HG03469 (cell line): Measurements from ENCODE around the gene USP6NL.

Experiments used
- ATAC-seq: cut with Tn5 transposase; IDR thresholded peaks from one replicate; pipeline ENCODE4 v1.9.1; 2021; ENCODE audit warnings: mild to moderate bottlenecking, moderate library complexity, moderate number of reproducible peaks; ENCODE audit not compliant: unreplicated experiment

Gene USP6NL

DNA sequence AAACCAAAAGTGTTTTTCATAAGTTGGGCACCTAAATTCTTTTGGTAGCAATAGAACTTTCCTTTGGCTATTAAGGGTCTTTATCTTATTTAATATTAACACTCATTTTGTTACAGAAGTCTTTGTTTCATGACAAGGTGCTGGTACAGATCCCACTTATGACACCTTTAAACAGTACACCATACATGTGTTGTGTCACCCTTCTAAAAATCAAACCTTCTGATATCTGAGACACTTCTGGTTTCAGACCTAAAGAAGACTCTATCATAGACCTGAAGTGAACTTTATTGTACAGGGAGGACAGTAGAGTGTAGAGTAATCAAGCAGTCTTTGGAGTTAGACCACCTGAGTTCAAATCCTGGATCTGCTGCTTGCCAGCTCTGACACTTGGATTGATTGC is 5.8 kb upstream of the USP6NL start:
- ATAC-seq = no peak

DNA sequence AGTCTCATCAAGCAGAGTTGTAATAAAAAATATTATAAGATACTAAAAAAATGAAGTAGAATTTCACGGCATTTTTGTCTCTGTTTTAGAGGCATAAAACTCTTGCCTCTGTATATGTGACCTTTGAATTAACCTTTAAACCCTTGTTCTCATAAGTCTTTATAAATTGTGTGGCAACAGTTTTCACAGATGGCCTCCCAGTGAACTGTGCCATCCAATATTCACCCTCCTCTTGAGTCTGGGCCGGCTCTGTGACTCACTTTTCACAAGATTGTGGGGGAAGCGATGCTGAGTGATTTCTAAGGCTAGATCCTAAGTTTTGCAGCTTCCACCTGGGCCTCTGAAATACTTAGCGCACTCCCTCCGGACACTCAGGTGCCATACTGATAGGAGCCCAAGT is 4.6 kb upstream of the USP6NL start:
- ATAC-seq = no peak

GRCh38 chr10:11615396-11615795 is 3.9 kb upstream of the USP6NL start:
- no peak for ATAC-seq

- no peak for ATAC-seq
Measured at GRCh38 chr10:11612021-11613001, 861 bp upstream of the USP6NL start.

GRCh38 chr10:11610826-11611247 is 613 bp downstream of the USP6NL start:
- no peak for ATAC-seq

GRCh38 chr10:11610166-11610825 is 1.2 kb downstream of the USP6NL start:
- ATAC-seq = no peak

- no peak for ATAC-seq
Measured at GRCh38 chr10:11609492-11610093, 1.9 kb downstream of the USP6NL start.

- no peak for ATAC-seq
Measured at GRCh38 chr10:11609052-11609451, 2.4 kb downstream of the USP6NL start.

DNA sequence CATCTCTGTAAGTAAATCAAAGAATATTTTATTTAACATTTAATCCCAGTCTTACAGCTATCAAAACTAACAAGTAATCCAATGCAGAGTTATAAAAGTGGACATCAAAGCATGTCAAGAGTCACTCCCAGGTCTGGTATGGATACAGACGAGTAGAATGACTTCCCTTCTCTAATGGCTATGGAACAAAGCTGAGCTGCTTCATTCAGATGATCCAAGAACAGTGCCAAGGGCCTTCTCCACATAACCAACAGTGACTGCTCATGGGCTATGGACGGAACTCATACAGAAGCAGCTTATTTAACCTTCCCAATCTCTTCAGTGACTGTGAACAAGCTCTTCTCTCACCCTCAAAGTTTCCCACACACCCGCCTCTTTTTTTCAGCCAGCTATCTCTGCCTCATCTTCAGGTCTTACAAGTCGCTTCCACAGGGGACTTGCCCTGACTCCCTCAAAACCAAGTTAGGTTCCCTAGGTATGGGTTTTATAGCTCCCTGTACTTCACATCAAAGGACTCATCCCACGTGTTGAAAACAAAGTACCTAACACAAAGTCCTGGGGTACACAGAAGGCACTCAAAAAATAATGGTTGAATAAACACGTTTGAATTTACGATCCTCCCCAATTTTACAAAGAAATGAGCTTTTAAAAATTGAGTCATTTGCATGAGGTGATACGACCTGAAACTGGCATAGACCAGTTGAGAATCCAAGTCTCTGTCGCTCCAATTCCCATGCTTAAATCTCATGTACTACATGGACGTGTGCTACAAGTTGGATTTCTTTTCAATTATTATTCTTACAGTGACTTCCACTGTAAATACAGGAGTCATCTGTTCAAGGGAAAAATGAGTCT is 3.1 kb downstream of the USP6NL start:
- ATAC-seq = no peak

DNA sequence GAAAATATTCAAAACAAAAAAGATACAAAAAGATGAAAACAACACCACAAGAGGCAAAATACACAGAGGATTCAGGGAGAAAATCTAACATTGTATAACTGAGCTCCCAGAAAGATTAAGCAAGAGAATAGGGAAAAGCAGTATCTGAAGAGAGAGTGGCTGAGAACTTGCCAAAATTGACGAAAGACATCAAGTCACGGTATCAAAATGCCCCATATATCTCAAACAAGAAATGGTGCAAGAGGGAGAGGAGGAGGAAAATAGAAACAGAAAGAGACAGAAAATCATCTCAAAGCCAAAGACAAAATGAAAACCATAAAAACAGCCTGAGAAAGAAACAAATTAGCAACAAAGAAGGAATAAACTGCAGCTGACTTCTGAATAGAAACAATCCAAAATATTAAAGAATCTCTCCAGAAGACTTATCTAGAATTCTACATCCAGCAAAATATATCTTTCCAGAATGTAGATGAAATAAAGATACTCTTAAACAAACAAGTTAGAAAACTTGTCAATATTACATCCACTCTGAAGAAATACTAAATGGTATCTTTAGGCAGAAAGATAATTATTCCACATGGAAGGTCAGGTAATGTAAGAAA is 5.5 kb downstream of the USP6NL start:
- ATAC-seq = no peak

- ATAC-seq = peak; percentile 26
Measured at GRCh38 chr10:11604865-11605650, 6.4 kb downstream of the USP6NL start.

GRCh38 chr10:11603741-11604140 is 7.7 kb downstream of the USP6NL start:
- no peak for ATAC-seq

DNA sequence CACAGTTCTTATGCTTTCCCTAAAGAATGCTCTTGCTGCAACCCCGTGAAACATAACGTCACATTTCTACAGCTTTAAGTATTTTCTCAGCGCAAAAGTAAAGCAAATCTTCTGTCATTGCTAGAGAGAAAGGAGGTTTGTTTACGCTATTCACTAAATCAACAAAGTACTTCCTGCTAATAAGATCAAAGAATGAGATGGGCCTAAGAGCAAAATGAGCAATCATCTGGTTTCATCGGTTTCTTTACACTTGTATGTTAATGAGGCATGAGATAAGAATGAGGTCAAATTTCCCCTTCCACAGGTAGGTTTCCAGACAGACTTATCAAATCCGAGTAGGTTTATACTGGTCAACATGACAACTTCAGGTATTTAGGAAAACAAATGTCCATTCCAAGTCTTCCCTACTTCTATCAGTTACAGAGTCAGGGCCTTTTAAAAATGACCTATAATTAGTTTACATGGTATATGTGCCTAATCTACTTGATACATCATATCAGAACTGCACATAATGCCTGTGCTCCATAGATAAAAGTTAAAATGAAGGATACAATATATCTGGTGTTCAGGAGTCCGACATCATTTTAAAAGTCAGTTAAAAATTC is 8.4 kb downstream of the USP6NL start:
- no peak for ATAC-seq

GRCh38 chr10:11602358-11602757 is 9.1 kb downstream of the USP6NL start:
- ATAC-seq = no peak

- no peak for ATAC-seq
Measured at GRCh38 chr10:11601670-11602069, 9.8 kb downstream of the USP6NL start.

- no peak for ATAC-seq
Measured at GRCh38 chr10:11600280-11600679, 11.2 kb downstream of the USP6NL start.

DNA sequence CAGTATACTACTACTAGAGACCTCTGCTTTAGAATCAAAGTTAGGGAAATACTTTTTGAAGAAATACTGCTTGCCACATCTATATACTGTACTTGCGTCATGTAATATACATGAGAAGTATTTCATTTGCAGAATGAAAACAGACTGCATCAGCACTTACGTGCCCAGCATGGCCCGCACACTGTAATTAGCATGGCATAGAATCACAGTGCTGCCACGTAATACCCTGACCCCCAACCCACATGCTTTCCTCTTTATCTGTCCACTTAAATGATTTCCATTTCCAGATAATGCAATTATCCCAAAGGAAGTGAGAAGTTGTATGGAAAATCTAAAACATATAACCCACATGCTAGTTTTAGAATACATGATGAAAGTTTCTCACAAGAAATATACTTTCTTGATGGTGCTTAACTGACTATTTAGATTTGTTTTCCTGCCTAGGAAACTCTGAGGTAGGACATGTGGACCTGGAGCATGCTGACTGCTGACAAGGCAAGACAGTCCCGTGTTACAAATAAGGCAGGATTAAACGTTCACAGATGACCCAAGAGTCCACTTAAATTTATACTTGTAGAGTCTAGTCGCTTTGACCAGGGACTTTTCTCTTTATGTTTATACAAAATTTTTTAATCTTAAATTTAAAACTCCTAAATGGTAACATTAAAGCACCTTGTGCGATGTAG is 12.6 kb downstream of the USP6NL start:
- no peak for ATAC-seq

DNA sequence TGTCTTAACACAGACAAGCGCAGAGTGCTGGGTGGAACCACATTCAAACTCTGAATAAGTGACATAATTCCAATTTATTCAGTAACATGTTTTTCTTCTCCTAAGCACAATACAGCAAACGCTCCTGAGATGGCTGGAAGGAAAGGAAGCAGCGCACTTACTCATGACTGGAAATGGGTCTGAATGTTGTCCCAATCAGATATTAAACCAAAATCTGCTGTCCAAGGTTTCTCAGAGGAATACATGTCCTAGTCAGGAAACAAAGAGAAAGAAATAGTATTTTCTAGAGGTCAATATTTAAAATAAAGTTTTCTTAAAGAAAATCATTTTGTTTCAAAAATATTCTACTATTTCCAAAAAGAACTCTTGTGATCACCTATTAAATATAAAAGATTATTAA is 14.0 kb downstream of the USP6NL start:
- ATAC-seq = no peak

DNA sequence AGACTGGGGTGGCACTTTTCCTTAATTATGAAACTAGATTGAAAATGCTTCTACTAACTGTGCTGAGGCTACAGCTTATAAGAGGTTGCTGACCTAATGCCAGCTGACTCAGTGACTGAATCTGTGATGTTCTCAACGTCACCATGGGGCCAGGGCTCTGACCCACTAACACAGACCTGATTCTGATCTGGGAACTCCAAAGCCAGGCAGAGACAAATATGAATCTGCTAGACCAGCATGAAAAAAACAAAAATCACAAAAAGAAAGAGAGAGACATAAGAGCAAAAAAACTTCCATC is 16.1 kb downstream of the USP6NL start:
- ATAC-seq = no peak
